Limb (tissue), 2 donors: ENCODE results near the gene PODNL1.
"Not testable (repeated sequence)": the region's sequence is repeated elsewhere in the genome, so short reads cannot be mapped to it uniquely, and the experiment has no call there.

ENCODE experiments used
- DNase-seq, 2 donors: peaks; one replicate each; pipeline ENCODE4 v3.0.0-alpha.2; 2016; ENCODE audit errors: extremely low spot score in 2 of 2

The PODNL1 gene

GRCh38 chr19:13973479-13973878 lies 35.3 kb upstream of the PODNL1 start:
- DNase-seq = not testable (repeated sequence)

GRCh38 chr19:13972368-13973155 lies 34.3 kb upstream of the PODNL1 start:
- DNase-seq = no peak

- DNase-seq = not testable (repeated sequence)
These were observed 33.7 kb upstream of the PODNL1 start for GRCh38 chr19:13971868-13972267.

- no peak for DNase-seq
These were observed 31.7 kb upstream of the PODNL1 start for GRCh38 chr19:13969897-13970296.

GRCh38 chr19:13968999-13969398 lies 30.8 kb upstream of the PODNL1 start:
- DNase-seq = no peak

- no peak for DNase-seq
These were observed 30.2 kb upstream of the PODNL1 start for GRCh38 chr19:13968383-13968935.

GRCh38 chr19:13967206-13967605 lies 29.0 kb upstream of the PODNL1 start:
- not testable (repeated sequence) for DNase-seq

- DNase-seq = no peak
These were observed 28.5 kb upstream of the PODNL1 start for GRCh38 chr19:13966684-13967128.

GRCh38 chr19:13965926-13966683 lies 27.9 kb upstream of the PODNL1 start:
- no peak for DNase-seq

- no peak for DNase-seq
These were observed 27.2 kb upstream of the PODNL1 start for GRCh38 chr19:13965377-13965896.

- no peak for DNase-seq
These were observed 26.6 kb upstream of the PODNL1 start for GRCh38 chr19:13964776-13965175.

- no peak for DNase-seq
These were observed 25.4 kb upstream of the PODNL1 start for GRCh38 chr19:13963603-13964105.

GRCh38 chr19:13962699-13963602 lies 24.7 kb upstream of the PODNL1 start:
- DNase-seq = peak in 1 of 2 donors; percentile 77

- peak in 1 of 2 donors; percentile 57 for DNase-seq
These were observed 23.8 kb upstream of the PODNL1 start for GRCh38 chr19:13961826-13962698.

- peak in 1 of 2 donors; percentile 35 for DNase-seq
These were observed 22.9 kb upstream of the PODNL1 start for GRCh38 chr19:13960863-13961784.

GRCh38 chr19:13959962-13960862 lies 22.0 kb upstream of the PODNL1 start:
- peak in 1 of 2 donors; percentile 45 for DNase-seq

GRCh38 chr19:13959141-13959961 lies 21.1 kb upstream of the PODNL1 start:
- DNase-seq = no peak
